ENCODE measurements around the gene EFCC1.

Gene EFCC1

DNA sequence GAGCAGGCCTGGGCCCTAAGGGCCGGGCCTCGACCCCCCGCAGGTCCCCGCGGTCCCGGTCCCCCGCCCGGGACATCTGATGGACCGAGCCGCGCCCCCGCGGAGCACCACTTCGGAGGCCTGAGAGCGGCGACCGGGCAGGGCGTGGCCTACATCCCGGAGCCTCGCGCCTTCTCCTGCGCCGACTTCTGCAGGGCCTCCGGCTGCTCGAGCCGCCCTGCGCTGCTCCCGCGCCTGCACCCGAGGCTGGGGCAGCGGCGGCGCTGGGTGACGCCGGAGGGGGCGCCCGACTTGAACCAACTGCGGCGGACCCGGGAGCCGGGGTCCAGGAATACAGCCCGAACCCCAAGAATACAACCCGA lies 44.6 kb downstream of the EFCC1 start:
- H3K4me3 ChIP-seq (ENCODE audit: low read depth, low read length): no peak overlapping the region
- no peak for TF ChIP-seq CTCF (IDR thresholded peaks at IDR 0.05; ENCODE audit: borderline replicate concordance, insufficient read depth, low read depth, low read length)

DNA sequence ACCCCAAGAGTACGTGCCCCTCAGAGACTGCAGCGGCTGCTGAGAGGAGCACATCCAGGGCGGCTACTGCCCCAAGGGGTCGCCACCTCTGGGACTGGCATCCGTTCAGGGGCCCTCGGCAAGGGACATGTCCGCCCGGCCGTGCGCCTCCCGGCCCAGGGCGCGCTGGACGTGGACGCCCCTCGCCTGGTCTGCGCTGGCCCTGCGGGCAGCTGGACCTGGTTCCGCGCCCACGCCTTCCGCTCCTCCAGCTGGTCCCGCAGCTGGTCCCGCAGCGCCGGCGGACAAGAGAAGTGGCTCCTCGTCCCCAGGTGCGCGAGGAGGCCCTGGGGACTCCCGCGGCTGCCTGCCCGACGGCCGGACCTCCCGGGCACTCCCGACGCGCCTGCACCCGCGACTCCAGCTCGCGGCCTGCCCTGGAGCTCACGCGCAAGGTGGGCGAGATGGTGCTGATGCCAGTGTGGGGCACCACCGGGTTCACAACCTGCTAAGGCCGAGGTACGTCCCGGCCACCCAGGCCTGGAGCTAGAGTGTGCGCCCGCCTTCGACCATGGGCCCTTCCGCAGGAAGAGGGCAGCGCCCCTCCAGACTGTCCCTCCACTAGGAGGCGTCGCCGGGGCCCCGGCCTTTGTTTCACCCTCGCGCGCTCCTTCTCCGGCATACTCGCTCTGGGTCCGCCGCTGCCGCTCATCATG lies 45.1 kb downstream of the EFCC1 start:
- TF ChIP-seq CTCF (IDR thresholded peaks at IDR 0.05; ENCODE audit: borderline replicate concordance, insufficient read depth, low read depth, low read length): no peak
- no peak overlapping the region for H3K4me3 ChIP-seq (ENCODE audit: low read depth, low read length)

- no peak overlapping the region for H3K4me3 ChIP-seq (ENCODE audit: low read depth, low read length)
- TF ChIP-seq CTCF (IDR thresholded peaks at IDR 0.05; ENCODE audit: borderline replicate concordance, insufficient read depth, low read depth, low read length): no peak
Measured at GRCh38 chr3:129046732-129047552, 45.8 kb downstream of the EFCC1 start.

- TF ChIP-seq CTCF (IDR thresholded peaks at IDR 0.05; ENCODE audit: borderline replicate concordance, insufficient read depth, low read depth, low read length): no peak
- no peak overlapping the region for H3K4me3 ChIP-seq (ENCODE audit: low read depth, low read length)
Measured at GRCh38 chr3:129047553-129047839, 46.4 kb downstream of the EFCC1 start.

GRCh38 chr3:129050556-129051295 lies 49.6 kb downstream of the EFCC1 start:
- no peak overlapping the region for H3K4me3 ChIP-seq (ENCODE audit: low read depth, low read length)
- TF ChIP-seq CTCF (IDR thresholded peaks at IDR 0.05; ENCODE audit: borderline replicate concordance, insufficient read depth, low read depth, low read length): no peak

- H3K4me3 ChIP-seq (ENCODE audit: low read depth, low read length): no peak overlapping the region
- no peak for TF ChIP-seq CTCF (IDR thresholded peaks at IDR 0.05; ENCODE audit: borderline replicate concordance, insufficient read depth, low read depth, low read length)
Measured at GRCh38 chr3:129051871-129052340, 50.8 kb downstream of the EFCC1 start.
